Measurements from ENCODE around the gene C10orf95. TPM values are rescaled to one million over a fixed set of nuclear protein-coding genes. Genes with fewer than 3 reads are reported as not detected.
A peak's percentile ranks its signal among the peaks of the same experiment; 100 is the strongest.

Gene C10orf95
- total and polyA plus RNA-seq, 2 of the 13 experiments (the other 11 are each of a cell fraction or from before 2014, with no cell fraction given): 0.05 to 0.07 TPM

DNA sequence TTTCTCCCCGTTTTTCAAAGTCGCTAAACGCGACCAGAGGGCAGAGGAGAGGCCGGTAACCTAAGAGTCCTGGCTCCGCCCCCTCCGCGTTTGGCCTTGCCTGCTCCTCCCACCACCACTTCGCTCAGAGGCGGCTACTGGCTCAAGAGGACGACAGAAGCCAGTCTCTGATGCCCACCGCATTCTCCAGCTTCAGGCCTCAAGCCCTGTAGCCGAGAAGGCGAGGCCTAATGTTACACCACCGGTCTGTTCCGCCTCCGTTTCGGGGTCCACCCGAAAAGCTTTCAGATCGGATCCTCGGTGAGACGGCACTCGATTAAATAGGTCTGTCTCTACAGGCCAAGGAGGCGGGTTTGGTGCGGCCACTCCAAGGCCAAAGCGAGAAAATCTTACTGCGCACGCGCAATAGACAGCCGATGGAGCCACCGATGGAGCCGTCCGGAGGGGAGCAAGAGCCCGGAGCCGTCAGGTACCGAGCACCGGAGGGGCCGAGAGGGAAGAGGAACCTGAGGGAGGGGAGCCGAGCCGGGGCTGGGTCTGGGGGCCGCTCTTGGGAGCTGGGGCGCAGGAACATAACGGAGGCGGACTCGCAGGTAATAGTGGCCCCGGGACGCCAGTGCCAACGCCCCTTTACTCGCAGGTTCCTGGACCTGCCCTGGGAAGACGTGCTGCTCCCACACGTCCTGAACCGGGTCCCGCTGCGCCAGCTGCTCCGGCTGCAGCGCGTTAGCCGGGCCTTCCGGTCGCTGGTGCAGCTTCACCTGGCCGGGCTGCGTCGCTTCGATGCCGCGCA, 30.4 kb downstream of the C10orf95 start, which contains the start of gene FBXL15 (continued):
- TF ChIP-seq, protein P1, sequence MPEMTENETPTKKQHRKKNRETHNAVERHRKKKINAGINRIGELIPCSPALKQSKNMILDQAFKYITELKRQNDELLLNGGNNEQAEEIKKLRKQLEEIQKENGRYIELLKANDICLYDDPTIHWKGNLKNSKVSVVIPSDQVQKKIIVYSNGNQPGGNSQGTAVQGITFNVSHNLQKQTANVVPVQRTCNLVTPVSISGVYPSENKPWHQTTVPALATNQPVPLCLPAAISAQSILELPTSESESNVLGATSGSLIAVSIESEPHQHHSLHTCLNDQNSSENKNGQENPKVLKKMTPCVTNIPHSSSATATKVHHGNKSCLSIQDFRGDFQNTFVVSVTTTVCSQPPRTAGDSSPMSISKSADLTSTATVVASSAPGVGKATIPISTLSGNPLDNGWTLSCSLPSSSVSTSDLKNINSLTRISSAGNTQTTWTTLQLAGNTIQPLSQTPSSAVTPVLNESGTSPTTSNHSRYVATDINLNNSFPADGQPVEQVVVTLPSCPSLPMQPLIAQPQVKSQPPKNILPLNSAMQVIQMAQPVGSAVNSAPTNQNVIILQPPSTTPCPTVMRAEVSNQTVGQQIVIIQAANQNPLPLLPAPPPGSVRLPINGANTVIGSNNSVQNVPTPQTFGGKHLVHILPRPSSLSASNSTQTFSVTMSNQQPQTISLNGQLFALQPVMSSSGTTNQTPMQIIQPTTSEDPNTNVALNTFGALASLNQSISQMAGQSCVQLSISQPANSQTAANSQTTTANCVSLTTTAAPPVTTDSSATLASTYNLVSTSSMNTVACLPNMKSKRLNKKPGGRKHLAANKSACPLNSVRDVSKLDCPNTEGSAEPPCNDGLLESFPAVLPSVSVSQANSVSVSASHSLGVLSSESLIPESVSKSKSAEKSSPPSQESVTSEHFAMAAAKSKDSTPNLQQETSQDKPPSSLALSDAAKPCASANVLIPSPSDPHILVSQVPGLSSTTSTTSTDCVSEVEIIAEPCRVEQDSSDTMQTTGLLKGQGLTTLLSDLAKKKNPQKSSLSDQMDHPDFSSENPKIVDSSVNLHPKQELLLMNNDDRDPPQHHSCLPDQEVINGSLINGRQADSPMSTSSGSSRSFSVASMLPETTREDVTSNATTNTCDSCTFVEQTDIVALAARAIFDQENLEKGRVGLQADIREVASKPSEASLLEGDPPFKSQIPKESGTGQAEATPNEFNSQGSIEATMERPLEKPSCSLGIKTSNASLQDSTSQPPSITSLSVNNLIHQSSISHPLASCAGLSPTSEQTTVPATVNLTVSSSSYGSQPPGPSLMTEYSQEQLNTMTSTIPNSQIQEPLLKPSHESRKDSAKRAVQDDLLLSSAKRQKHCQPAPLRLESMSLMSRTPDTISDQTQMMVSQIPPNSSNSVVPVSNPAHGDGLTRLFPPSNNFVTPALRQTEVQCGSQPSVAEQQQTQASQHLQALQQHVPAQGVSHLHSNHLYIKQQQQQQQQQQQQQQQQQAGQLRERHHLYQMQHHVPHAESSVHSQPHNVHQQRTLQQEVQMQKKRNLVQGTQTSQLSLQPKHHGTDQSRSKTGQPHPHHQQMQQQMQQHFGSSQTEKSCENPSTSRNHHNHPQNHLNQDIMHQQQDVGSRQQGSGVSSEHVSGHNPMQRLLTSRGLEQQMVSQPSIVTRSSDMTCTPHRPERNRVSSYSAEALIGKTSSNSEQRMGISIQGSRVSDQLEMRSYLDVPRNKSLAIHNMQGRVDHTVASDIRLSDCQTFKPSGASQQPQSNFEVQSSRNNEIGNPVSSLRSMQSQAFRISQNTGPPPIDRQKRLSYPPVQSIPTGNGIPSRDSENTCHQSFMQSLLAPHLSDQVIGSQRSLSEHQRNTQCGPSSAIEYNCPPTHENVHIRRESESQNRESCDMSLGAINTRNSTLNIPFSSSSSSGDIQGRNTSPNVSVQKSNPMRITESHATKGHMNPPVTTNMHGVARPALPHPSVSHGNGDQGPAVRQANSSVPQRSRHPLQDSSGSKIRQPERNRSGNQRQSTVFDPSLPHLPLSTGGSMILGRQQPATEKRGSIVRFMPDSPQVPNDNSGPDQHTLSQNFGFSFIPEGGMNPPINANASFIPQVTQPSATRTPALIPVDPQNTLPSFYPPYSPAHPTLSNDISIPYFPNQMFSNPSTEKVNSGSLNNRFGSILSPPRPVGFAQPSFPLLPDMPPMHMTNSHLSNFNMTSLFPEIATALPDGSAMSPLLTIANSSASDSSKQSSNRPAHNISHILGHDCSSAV (CRISPR knock-in tag; IDR thresholded peaks at IDR 0.05; ENCODE audit: borderline replicate concordance): no peak
- peak; percentile 63; the same call in 1 of the 2 replicates for TF ChIP-seq NCOA1 (CRISPR knock-in tag; IDR thresholded peaks at IDR 0.05)
- TF ChIP-seq HDAC1 (CRISPR knock-in tag; IDR thresholded peaks at IDR 0.05): peak; percentile 88
- no peak for TF ChIP-seq ZNF883 (CRISPR knock-in tag; IDR thresholded peaks at IDR 0.05; ENCODE audit: not compliant biosample characterization)
- TF ChIP-seq, protein P2, sequence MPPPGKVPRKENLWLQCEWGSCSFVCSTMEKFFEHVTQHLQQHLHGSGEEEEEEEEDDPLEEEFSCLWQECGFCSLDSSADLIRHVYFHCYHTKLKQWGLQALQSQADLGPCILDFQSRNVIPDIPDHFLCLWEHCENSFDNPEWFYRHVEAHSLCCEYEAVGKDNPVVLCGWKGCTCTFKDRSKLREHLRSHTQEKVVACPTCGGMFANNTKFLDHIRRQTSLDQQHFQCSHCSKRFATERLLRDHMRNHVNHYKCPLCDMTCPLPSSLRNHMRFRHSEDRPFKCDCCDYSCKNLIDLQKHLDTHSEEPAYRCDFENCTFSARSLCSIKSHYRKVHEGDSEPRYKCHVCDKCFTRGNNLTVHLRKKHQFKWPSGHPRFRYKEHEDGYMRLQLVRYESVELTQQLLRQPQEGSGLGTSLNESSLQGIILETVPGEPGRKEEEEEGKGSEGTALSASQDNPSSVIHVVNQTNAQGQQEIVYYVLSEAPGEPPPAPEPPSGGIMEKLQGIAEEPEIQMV (CRISPR knock-in tag; IDR thresholded peaks at IDR 0.05; ENCODE audit: low read depth): peak; percentile 61; the same call in 1 of the 2 replicates
- peak; percentile 86 for TF ChIP-seq SALL2 (CRISPR knock-in tag; IDR thresholded peaks at IDR 0.05)
- TF ChIP-seq ZNF451 (CRISPR knock-in tag; IDR thresholded peaks at IDR 0.05): no peak
- peak; percentile 95 for TF ChIP-seq RFXAP (CRISPR knock-in tag; IDR thresholded peaks at IDR 0.05; ENCODE audit: borderline replicate concordance)
- TF ChIP-seq HDAC2 (CRISPR knock-in tag; IDR thresholded peaks at IDR 0.05): peak; percentile 93
- TF ChIP-seq NFIC (IDR thresholded peaks at IDR 0.05; ENCODE audit: low read length): no peak
- peak; percentile 54; the same call in 1 of the 2 replicates for TF ChIP-seq ZNF737 (CRISPR knock-in tag; IDR thresholded peaks at IDR 0.05; ENCODE audit: borderline replicate concordance)
- TF ChIP-seq TAF1 (CRISPR knock-in tag; IDR thresholded peaks at IDR 0.05): peak; percentile 79
- peak; percentile 77 for TF ChIP-seq HOXA5 (CRISPR knock-in tag; IDR thresholded peaks at IDR 0.05)
- TF ChIP-seq ZC3H13 (CRISPR knock-in tag; IDR thresholded peaks at IDR 0.05): peak; percentile 74; the same call in 1 of the 2 replicates
- no peak for TF ChIP-seq KDM6A (CRISPR knock-in tag; IDR thresholded peaks at IDR 0.05; ENCODE audit: low read depth)
- no peak for TF ChIP-seq ZNF207 (IDR thresholded peaks at IDR 0.05; ENCODE audit: borderline replicate concordance)
- TF ChIP-seq MYNN (CRISPR knock-in tag; IDR thresholded peaks at IDR 0.05; ENCODE audit: low read depth): 0 out of 2 replicates have a peak, but pooled peaks have one; percentile 23
- peak; percentile 85 for TF ChIP-seq SMAD3 (CRISPR knock-in tag; IDR thresholded peaks at IDR 0.05)
- TF ChIP-seq ZNF768 (CRISPR knock-in tag; IDR thresholded peaks at IDR 0.05): peak; percentile 64
- TF ChIP-seq FOXC1 (CRISPR knock-in tag; IDR thresholded peaks at IDR 0.05; ENCODE audit: borderline replicate concordance): peak; percentile 21; the same call in 1 of the 2 replicates
